NOMO-1 (cell line): Measurements from ENCODE around the gene C14orf132.

Source experiments
- DNase-seq, 2 experiments: peaks; one replicate each; lab custom pipeline; 2025; ENCODE audit not compliant: unreplicated experiment in 2 of 2; lab: John Stamatoyannopoulos, UW

Gene C14orf132

DNA sequence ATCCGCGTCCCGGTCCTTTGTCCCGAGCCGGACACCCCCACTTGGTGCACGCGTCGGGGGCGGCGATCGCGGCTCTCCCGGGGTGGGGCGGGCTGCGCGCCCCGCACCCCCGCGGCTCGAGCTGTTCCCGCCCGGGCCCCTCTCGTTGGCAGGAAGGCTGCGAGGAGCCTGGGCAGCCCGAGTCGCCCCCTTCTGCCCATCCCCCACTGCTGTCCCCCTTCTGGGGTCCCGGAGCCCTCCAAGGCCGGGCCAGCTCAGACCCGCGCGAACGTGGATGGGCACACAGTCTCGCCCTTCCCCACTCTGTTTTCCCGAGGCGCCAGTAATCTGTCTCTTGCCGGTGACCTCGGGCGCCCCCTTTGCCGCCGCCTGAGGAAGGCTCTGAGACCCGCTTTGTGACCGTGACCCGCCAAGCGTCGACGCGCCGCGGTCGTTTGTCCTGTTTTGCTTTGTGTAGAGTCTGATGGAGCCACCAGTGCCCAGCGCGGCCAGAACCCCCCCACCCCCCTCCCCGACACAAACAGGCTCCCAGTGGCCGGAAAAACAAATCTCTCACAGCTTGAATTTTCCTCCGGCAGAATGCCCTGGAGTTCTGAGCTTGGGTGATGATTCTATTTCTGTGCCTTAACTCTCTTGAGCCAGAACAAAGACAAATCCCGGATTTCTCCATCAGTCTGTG lies 610 bp downstream of the C14orf132 start:
- no peak for DNase-seq

GRCh38 chr14:96040828-96041371 lies 1.7 kb downstream of the C14orf132 start:
- no peak for DNase-seq

GRCh38 chr14:96042248-96042930 lies 3.2 kb downstream of the C14orf132 start:
- no peak for DNase-seq

- no peak for DNase-seq
These were observed 7.5 kb downstream of the C14orf132 start for GRCh38 chr14:96046630-96047029.

DNA sequence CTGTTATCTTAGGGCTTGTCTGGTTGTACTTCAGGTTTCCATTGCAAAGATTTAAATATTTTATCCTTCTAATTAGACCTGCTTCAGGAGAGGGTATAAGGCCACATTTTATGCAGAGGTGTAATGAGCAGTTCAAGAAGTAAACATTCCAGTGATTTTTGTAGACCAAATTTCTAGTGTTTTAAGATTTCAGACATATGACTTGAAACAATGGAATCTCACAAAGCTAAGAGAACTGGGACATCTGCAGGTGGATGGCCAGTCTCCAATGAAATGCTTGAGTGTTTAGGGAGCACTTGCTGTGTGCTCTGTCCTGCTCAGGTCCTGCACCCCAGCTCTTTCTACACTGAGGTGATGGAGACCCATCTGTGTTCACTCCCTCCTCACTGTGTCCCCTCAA lies 7.9 kb downstream of the C14orf132 start:
- no peak for DNase-seq

DNA sequence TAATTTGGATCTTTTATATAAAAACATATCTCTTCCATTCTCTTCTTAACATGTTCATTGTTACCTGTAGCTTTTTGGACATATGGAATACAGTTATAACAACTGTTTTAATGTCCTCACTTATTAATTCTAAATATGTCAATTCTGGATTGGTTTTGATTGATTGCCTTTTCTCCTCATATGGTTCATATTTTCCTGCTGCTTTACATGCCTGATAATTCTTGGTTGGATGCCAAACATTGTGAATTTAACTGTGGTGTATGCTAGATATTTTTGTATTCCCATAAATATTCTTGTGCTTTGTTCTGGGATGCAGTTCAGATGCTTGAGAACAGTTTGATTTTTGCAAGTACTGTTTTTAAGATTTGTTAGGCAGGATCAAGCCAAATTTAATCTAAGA lies 10.8 kb downstream of the C14orf132 start:
- no peak for DNase-seq

DNA sequence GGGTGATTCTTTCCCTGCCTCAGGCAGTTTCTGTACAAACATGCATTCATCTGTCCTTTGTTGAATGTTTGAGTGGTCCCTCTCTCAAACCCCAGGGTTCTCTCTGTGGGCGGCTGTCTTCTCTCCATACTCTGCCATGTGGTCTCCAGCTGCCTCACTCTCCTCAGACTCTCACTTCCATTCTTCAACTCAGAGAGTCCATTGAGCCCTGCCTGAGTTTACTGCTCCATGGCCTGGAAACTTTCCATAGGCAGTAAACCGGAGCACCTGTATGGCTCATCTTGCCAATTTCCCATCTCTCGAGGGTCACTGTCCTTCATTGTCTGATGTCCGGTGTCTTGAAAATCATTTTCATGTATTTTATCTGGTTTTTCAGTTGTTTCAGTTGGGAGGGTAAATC lies 11.3 kb downstream of the C14orf132 start:
- DNase-seq, result no peak

GRCh38 chr14:96051231-96051630 lies 12.1 kb downstream of the C14orf132 start:
- DNase-seq, result no peak

GRCh38 chr14:96051642-96052540 lies 12.7 kb downstream of the C14orf132 start:
- DNase-seq, result no peak

- DNase-seq, result no peak
These were observed 13.5 kb downstream of the C14orf132 start for GRCh38 chr14:96052541-96053247.

- no peak for DNase-seq
These were observed 14.1 kb downstream of the C14orf132 start for GRCh38 chr14:96053248-96053599.

GRCh38 chr14:96053600-96054381 lies 14.6 kb downstream of the C14orf132 start:
- no peak for DNase-seq

- no peak for DNase-seq
These were observed 15.5 kb downstream of the C14orf132 start for GRCh38 chr14:96054661-96055060.

GRCh38 chr14:96055065-96055752 lies 16.0 kb downstream of the C14orf132 start:
- DNase-seq, result no peak

DNA sequence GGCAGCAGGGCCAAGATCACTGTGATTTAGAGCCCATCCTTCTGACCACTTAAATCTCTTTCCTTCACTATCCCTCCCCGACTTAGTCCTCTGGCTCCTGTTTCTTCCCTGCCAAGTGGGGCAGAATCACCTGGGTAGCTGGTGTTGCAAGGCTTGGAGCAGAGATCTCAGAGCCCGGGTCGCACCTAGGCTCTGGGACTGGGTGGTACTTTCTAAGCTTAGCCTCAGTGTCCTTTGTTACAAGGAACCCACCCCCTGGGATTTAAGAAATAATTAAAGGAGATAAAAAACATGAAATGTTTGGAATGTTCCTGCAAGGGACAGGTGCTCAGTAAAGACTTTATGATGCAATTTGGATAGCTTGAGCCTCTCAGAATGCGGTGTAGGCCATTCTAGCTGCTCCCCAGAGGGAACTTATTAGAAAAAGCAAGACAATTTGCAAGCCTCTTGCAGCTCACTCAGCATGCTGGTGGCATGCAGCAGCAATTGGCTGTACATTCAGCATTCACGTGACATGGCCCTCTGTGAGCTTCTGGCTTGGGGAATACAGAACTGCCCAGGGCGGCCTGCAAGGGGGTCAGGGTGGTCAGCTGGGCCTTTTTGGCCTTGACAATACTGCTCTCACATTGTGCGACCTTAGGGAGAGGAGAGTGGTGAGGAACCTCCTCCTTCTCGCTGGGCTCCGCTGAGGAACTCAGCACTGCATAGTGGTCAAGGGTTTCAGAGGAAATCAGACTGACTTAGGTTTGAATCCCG lies 16.8 kb downstream of the C14orf132 start:
- DNase-seq, result no peak

GRCh38 chr14:96056509-96057422 lies 17.6 kb downstream of the C14orf132 start:
- DNase-seq, result no peak

DNA sequence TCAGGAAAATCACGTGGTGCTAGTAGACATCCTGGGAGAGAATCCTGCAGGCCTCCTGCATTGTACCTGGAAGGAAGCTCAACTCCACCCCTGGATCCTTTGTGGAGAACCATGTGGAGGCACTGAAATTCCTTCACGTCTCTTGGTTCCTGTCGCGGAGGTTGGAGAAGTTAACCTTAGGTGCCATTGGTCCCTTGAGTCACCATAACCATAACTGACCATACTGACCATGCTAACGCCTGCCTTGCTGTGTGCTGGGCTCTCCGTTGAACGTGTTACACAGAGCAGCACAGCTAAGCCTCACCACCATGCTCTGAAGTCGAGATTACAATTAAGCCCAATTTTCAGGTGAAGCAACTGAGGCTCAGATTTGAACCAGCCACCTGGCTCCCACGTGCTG lies 18.6 kb downstream of the C14orf132 start:
- no peak for DNase-seq
